Right atrium auricular region (tissue), 2 donors: ENCODE data around the gene KCNJ16. TPM values are rescaled to one million over a fixed set of nuclear protein-coding genes. Genes with fewer than 3 reads are reported as not detected.

ENCODE experiments used
- DNase-seq: peaks from one replicate; pipeline ENCODE4 v3.0.0-alpha.2; 2019; ENCODE audit warnings: low spot score
- H3K27ac ChIP-seq, 2 donors: fragments of 200-600 bp; sonication (generic); 1 replicate in 1 of 2; 2 replicates in 1 of 2; pipeline ENCODE4 v1.5.1; 2016 to 2019
- H3K27me3 ChIP-seq, 2 donors: fragments of 200-600 bp; sonication (generic); one replicate each; pipeline versions ENCODE4 v1.5.1 to v1.6.0; 2017 to 2019
- H3K36me3 ChIP-seq: fragments of 200-600 bp; sonication (generic); one replicate; pipeline ENCODE4 v1.5.1; 2016
- H3K4me1 ChIP-seq, 2 donors: fragments of 200-600 bp; sonication (generic); one replicate each; pipeline versions ENCODE4 v1.5.1 to v1.6.0; 2017 to 2019
- H3K4me3 ChIP-seq, 2 donors: fragments of 200-600 bp; sonication (generic); 1 replicate in 1 of 2; 2 replicates in 1 of 2; pipeline ENCODE4 v1.5.1; 2017 to 2019; ENCODE audit warnings: mild to moderate bottlenecking in 1 of 2, moderate library complexity in 1 of 2
- H3K9me3 ChIP-seq, 2 donors: fragments of 200-600 bp; sonication (generic); one replicate each; pipeline ENCODE4 v1.5.1; 2019
- total RNA-seq, 2 donors: library from RNA; depleted of rRNA; stranded (reverse); fragments of >200 nt; gene quantifications; one replicate each; pipeline ENCODE4 v1.1.0, GENCODE V29; 2016
- TF ChIP-seq, protein P1 (sequence below), 2 donors: fragments of 200-600 bp; sonication (generic); IDR thresholded peaks; one replicate each; pipeline ENCODE4 v1.5.1; 2019; ENCODE audit warnings: antibody characterized with exemption in 2 of 2

The KCNJ16 gene
- total RNA-seq, 2 donors from 2014 or later: 0.59 TPM; not detected in 1

DNA sequence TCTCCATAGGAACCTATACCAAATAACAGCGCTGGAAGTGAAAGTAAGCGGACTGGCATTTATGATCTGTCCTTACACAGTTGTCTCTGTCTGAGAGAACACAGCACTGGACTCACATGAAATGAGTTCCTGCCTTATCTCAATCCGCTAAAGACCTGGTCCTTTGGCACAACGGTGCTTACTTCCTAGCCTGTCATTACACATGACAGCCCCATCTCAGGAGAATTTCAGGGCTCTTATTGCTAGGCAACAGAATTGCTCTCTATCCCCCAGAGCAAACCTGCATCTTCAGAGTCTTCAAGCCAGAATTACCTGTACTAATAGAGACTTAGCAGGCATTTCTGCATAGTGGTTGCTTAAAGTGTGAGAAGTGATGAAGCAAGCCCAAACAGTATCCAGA lies 98.7 kb downstream of the KCNJ16 start:
- Histone ChIP-seq H3K36me3 (peaks cover 18% of the 10 kb centered on the region), H3K27me3 (no peaks in the 10 kb centered on the region), H3K4me1 (peaks cover 0 to 5% of the 10 kb centered on the region in 2 donors), H3K9me3 (no peaks in the 10 kb centered on the region), H3K4me3 (no peak overlapping the region), H3K27ac (peak overlapping the region in 1 of 2 donors; percentile 37)
- TF ChIP-seq, protein P1, sequence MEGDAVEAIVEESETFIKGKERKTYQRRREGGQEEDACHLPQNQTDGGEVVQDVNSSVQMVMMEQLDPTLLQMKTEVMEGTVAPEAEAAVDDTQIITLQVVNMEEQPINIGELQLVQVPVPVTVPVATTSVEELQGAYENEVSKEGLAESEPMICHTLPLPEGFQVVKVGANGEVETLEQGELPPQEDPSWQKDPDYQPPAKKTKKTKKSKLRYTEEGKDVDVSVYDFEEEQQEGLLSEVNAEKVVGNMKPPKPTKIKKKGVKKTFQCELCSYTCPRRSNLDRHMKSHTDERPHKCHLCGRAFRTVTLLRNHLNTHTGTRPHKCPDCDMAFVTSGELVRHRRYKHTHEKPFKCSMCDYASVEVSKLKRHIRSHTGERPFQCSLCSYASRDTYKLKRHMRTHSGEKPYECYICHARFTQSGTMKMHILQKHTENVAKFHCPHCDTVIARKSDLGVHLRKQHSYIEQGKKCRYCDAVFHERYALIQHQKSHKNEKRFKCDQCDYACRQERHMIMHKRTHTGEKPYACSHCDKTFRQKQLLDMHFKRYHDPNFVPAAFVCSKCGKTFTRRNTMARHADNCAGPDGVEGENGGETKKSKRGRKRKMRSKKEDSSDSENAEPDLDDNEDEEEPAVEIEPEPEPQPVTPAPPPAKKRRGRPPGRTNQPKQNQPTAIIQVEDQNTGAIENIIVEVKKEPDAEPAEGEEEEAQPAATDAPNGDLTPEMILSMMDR (IDR thresholded peaks at IDR 0.05): no peak
- DNase-seq: no peak

DNA sequence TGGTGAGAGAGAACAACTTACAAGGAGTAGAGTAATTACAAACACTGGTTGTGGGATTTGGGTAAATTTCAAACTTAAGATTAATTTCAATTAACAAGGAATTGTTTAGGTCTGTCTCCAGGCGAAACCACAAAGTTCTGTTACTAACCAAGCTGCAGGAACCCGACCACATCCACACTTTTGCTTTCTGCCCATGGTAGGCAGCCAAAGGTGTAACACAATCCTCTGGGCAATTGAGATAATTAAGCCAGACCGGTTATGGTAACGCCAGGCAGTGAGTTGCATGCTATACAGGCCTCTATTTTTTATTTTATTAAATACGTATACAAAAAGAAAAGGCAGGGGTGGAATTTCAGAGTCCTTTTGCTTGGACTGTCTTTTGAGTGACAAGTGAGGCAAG lies 106.4 kb downstream of the KCNJ16 start:
- H3K27ac ChIP-seq: no peak overlapping the region
- DNase-seq: no peak
- peaks cover 3% of the 10 kb centered on the region for H3K36me3 ChIP-seq
- H3K4me1 ChIP-seq: no peaks in the 10 kb centered on the region
- TF ChIP-seq, protein P1 (IDR thresholded peaks at IDR 0.05): no peak
- H3K27me3 ChIP-seq: no peaks in the 10 kb centered on the region
- no peaks in the 10 kb centered on the region for H3K9me3 ChIP-seq
- no peak overlapping the region for H3K4me3 ChIP-seq

DNA sequence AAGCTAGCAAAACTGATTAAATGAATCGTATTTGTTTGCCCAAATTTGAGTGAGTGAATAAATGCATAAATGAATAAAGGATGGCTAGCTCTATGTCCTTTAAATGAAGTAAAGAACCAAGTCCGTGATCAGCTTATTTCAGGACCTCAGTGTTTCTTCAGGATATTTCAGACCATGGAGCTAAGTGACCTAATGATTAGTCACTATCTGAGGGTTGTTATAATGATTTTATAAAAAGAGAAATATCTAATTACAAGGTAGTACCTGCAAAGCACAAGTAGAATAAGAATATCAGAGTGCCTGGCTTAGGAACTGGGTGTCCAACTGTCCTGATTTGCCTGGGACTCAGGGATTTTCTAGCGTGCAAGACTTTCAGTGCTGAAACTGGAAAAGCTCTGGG lies 106.8 kb downstream of the KCNJ16 start:
- Histone ChIP-seq H3K9me3 (no peaks in the 10 kb centered on the region), H3K27ac (no peak overlapping the region), H3K36me3 (no peaks in the 10 kb centered on the region), H3K4me3 (no peak overlapping the region), H3K4me1 (no peaks in the 10 kb centered on the region), H3K27me3 (no peaks in the 10 kb centered on the region)
- no peak for DNase-seq
- TF ChIP-seq, protein P1 (IDR thresholded peaks at IDR 0.05): no peak

DNA sequence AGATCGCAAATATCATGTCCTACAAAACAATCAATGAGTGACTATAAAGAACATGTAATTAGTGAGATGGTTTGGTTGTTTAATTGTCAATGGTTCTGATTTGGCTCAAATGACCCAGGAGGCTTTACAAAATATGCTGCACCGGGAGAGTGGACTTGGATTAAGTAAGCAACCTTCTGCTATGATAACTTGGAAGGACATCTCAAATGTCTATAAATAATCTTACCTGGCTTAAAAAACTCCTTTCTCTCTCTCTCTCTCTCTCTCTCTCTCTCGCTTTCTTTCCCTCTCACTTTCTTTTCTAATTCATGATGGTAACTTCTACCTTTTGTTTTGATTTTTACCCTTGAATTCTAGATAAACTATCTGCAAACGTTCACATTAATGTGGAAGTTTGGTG lies 108.5 kb downstream of the KCNJ16 start:
- H3K4me1 ChIP-seq: no peaks in the 10 kb centered on the region

DNA sequence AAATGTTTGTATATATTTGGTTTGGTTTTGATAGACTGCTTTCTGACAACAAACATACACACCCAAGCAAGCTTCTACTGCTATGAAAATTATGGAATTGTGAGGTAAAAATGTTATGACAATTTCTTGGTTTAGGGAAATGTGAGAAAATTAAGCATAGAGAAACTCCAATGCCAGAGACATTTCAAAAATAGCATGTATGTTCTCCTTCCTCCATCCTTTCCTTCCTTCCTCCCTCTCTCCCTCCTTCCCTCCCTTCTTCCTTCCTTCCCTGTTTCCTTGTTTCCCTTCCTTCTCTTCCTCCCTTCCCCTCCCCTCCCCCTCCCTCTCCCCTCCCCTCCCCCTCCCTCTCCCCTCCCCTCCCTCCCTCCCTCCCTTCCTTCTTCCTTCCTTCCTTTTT lies 109.2 kb downstream of the KCNJ16 start:
- Histone ChIP-seq H3K27me3 (no peaks in the 10 kb centered on the region), H3K27ac (no peak overlapping the region), H3K9me3 (no peaks in the 10 kb centered on the region), H3K36me3 (no peaks in the 10 kb centered on the region), H3K4me1 (no peaks in the 10 kb centered on the region), H3K4me3 (no peak overlapping the region)
- TF ChIP-seq, protein P1 (IDR thresholded peaks at IDR 0.05): no peak
- DNase-seq: no peak

More for the DNA sequence above, 108.5 kb downstream of the KCNJ16 start:
- no peak overlapping the region for H3K27ac ChIP-seq
- DNase-seq: no peak
- no peaks in the 10 kb centered on the region for H3K27me3 ChIP-seq
- no peak overlapping the region for H3K4me3 ChIP-seq
- TF ChIP-seq, protein P1 (IDR thresholded peaks at IDR 0.05): no peak
- H3K36me3 ChIP-seq: no peaks in the 10 kb centered on the region
- no peaks in the 10 kb centered on the region for H3K9me3 ChIP-seq

DNA sequence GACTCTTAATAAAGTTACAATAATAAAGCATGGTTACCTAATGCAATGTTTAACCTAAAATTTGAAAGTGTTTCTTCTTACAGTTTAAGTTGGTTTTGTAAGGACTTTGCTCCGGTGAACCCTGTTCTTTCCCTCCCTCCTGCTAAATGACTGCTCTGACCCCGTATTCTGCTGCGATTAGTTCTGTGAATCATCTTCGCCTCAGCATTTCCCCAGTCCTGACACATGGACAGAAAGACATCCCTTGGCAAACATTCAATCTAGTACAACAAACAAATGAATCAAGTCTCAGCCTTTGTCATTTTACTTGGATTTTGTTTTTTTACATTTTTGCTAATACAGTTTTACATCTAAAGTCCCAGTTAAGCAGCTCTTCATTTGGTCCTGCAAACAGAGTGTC lies 109.7 kb downstream of the KCNJ16 start:
- Histone ChIP-seq H3K4me1 (no peaks in the 10 kb centered on the region), H3K4me3 (no peak overlapping the region), H3K9me3 (no peaks in the 10 kb centered on the region), H3K36me3 (no peaks in the 10 kb centered on the region), H3K27ac (no peak overlapping the region), H3K27me3 (no peaks in the 10 kb centered on the region)
- TF ChIP-seq, protein P1 (IDR thresholded peaks at IDR 0.05): no peak
- DNase-seq: no peak
